ENCODE data around the gene NOL6.
A peak's percentile ranks its signal among the peaks of the same experiment; 100 is the strongest.

Gene NOL6

GRCh38 chr9:33469891-33470290 is 3.8 kb downstream of the NOL6 start:
- TF ChIP-seq CTCF (IDR thresholded peaks at IDR 0.05; ENCODE audit: low read depth, low read length, missing control alignments), result no peak
- DNase-seq (ENCODE audit: extremely low read depth, low read depth), result no peak
- H3K4me3 ChIP-seq (replicated peaks; ENCODE audit: low read depth, low read length), result no peak overlapping the region

GRCh38 chr9:33468797-33469621 is 4.7 kb downstream of the NOL6 start:
- no peak for DNase-seq (ENCODE audit: extremely low read depth, low read depth)
- TF ChIP-seq CTCF (IDR thresholded peaks at IDR 0.05; ENCODE audit: low read depth, low read length, missing control alignments), result no peak
- H3K4me3 ChIP-seq (replicated peaks; ENCODE audit: low read depth, low read length), result no peak overlapping the region

GRCh38 chr9:33468215-33468730 is 5.5 kb downstream of the NOL6 start:
- no peak overlapping the region for H3K4me3 ChIP-seq (replicated peaks; ENCODE audit: low read depth, low read length)
- DNase-seq (ENCODE audit: extremely low read depth, low read depth), result no peak
- no peak for TF ChIP-seq CTCF (IDR thresholded peaks at IDR 0.05; ENCODE audit: low read depth, low read length, missing control alignments)

- no peak for DNase-seq (ENCODE audit: extremely low read depth, low read depth)
- no peak overlapping the region for H3K4me3 ChIP-seq (replicated peaks; ENCODE audit: low read depth, low read length)
- TF ChIP-seq CTCF (IDR thresholded peaks at IDR 0.05; ENCODE audit: low read depth, low read length, missing control alignments), result no peak
Measured at GRCh38 chr9:33467526-33467925, 6.2 kb downstream of the NOL6 start.

GRCh38 chr9:33466565-33467495 is 6.9 kb downstream of the NOL6 start:
- DNase-seq (ENCODE audit: extremely low read depth, low read depth), result no peak
- TF ChIP-seq CTCF (IDR thresholded peaks at IDR 0.05; ENCODE audit: low read depth, low read length, missing control alignments), result peak; percentile 96
- H3K4me3 ChIP-seq (replicated peaks; ENCODE audit: low read depth, low read length), result no peak overlapping the region

- no peak for DNase-seq (ENCODE audit: extremely low read depth, low read depth)
- TF ChIP-seq CTCF (IDR thresholded peaks at IDR 0.05; ENCODE audit: low read depth, low read length, missing control alignments), result no peak
- H3K4me3 ChIP-seq (replicated peaks; ENCODE audit: low read depth, low read length), result no peak overlapping the region
Measured at GRCh38 chr9:33465596-33466564, 7.8 kb downstream of the NOL6 start.

Data from HFF-Myc (cell line).